HG03066 (cell line): Measurements from ENCODE around the gene ZBTB44.
"Not testable (repeated sequence)": the region's sequence is repeated elsewhere in the genome, so short reads cannot be mapped to it uniquely, and the experiment has no call there.

Experiments used
- ATAC-seq: cut with Tn5 transposase; IDR thresholded peaks from one replicate; pipeline ENCODE4 v1.9.1; 2021; ENCODE audit warnings: low read depth; ENCODE audit not compliant: unreplicated experiment

ZBTB44 gene

DNA sequence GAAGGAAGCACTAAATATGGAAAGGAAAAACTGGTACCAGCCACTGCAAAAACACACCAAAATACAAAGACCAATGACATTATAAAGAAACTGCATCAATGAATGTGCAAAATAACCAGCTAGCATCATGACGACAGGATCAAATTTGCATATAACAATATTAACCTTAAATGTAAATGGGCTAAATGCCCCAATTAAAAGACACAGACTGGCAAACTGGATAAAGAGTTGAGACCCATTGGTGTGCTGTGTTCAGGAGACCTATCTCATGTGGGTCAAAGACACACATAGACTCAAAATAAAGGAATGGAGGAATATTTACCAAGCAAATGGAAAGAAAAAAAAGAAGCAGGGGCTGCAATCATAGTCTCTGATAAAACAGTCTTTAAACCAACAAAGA is 63.0 kb downstream of the ZBTB44 start:
- ATAC-seq = not testable (repeated sequence)

DNA sequence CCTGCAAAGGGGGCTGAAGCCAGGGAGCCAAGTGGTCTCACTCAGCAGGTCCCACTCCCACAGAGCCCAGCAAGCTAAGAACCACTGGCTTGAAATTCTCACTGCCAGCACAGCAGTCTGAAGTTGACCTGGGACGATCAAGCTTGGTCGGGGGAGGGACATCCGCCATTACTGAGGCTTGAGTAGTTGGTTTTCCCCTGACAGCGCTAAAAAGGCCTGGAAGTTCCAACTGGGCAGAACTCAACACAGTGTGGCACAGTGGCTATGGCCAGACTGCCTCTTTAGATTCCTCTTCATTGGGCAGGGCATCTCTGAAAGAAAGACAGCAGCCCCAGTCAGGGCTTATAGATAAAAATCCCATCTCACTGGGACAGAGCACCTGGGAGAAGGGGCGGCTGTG is 64.8 kb downstream of the ZBTB44 start:
- not testable (repeated sequence) for ATAC-seq

DNA sequence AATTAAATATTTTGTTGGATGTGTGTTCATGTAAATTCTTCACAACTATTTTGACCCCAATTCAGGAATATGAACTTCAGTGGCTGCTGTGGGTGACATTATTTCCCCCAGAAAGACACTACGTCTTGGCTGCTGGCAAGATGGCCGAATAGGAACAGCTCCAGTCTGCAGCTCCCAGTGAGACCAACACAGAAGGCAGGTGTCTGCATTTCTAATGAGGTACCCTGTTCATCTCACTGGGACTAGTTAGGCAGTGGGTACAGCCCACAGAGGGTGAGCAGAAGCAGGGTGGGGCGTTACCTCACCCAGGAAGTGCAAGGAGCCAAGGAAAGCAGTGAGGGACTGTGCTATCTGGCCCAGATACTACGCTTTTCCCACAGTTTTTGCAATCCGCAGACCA is 65.3 kb downstream of the ZBTB44 start:
- ATAC-seq = no peak

DNA sequence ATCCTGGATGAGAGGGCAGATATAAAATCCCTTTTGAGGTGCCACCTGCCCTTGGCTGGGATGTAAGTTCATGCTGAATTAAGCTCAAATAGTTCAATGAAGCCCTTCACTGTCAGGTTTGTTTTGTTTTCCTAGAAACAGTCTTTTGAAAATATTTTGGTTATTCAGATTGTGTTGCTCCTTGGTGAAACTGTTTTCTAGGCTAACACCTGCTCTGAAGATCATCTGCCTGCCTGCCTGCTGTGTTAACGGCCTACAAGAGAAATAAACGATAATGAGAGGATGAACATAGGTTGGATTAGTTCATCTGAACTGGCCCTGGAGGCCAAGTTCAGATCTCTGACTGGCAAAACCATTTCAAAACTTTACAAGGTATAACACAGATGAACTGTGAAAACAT is 67.4 kb downstream of the ZBTB44 start:
- no peak for ATAC-seq

DNA sequence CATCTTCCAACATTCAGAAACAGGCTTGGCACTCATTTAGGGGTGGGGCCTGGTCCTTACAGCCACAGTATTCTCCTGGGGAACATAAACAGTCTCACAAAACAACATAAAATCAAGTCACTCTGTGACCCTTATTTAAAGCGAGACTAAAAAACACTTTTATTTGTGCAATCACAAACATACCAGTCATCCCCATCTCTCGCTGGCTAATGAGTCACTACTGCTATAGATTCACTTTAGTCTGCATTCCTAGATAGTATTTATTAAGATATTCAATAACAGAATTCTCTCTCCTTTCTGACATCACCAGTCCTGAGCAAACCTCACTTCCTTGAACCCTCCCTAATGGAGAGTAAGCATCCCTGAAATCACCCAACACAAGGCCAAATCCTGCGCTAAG is 68.0 kb downstream of the ZBTB44 start:
- no peak for ATAC-seq

DNA sequence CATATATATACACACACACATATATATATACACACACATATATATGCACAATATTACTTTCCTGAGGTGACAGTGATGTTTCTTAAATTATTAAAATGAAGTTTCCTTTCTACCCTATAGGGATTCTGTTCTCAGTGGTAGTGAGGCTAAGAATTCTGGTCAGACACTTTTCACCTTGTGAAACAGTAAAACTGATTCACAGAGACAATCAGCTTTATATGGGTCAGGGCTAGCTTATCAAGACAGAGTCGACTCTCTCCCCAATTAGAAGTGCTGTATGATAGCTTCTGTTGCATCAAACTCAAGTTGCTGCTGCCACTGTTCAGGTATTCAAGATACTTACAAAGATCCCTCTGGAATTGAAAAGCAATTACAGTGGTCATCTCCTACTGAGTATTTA is 68.4 kb downstream of the ZBTB44 start:
- ATAC-seq = no peak

DNA sequence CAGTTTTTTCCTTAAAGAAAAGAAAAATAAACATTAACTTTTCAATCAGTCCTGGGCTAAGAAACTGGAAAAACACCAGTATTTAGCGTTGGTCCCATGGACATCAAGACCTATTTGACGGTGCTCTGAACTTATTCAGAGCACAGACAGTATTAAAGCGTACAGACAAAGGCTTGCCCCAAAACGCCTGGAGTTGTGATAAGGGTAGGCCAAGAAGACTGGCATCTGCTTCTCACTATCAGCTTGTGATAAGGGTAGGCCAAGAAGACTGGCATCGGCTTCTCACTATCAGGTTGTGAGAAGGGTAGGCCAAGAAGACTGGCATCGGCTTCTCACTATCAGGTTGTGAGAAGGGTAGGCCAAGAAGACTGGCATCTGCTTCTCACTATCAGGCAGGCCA is 69.3 kb downstream of the ZBTB44 start:
- not testable (repeated sequence) for ATAC-seq

DNA sequence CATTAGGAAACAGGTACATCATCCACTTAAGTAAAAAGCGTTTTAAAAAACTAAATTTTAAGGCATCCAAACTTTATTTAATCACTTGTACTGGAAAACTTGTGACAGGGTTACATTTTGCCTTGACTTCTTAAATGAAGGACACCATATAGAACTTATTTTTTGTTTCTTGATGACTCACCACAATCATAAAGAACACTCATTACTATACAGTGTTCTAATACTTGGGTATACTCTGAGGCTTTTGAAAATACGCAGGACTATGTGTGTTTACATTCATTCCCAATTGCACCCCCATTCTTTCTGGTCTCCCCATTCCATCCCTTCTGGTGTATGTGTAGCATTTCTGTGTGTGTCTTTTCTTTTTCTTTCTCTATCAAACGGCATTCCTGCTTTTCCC is 69.9 kb downstream of the ZBTB44 start:
- no peak for ATAC-seq

DNA sequence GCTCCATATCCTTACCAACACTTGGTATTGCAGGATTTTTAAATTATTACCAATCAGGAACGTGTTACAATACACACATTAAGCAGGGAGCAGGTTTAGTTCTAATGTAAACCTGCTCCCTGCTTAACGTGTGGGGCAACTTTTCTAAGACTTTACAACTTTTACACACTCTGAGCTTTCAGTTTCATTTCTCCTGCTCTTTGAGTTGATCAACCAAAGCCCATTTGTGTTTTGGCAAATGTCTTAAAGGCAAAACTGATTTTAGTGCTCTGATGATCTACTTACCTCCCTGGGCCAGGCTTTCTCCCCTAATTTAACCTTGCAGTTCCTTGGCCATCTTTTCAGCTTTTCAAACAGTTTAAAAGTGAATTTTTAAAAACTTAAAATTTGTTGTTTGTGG is 70.9 kb downstream of the ZBTB44 start:
- ATAC-seq = peak; percentile 75

DNA sequence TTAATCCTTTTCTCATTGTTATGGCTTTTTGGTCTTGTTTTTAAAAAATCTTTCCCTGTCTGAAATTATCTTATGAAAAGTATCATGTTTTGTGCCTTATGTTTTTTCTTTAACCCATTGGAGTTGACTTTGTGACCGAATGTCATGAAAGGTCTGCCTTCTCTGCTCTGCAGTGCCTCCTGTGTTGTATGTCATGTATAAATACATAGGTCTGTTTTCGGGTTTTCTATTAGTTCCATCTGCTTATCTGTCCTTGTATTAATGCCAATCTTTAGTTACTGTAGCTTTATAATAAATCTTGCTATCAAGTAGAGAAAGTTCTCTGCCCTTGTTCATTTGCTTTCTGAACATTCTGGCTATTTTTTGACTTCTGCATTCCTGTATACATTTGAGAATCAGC is 73.0 kb downstream of the ZBTB44 start:
- no peak for ATAC-seq

DNA sequence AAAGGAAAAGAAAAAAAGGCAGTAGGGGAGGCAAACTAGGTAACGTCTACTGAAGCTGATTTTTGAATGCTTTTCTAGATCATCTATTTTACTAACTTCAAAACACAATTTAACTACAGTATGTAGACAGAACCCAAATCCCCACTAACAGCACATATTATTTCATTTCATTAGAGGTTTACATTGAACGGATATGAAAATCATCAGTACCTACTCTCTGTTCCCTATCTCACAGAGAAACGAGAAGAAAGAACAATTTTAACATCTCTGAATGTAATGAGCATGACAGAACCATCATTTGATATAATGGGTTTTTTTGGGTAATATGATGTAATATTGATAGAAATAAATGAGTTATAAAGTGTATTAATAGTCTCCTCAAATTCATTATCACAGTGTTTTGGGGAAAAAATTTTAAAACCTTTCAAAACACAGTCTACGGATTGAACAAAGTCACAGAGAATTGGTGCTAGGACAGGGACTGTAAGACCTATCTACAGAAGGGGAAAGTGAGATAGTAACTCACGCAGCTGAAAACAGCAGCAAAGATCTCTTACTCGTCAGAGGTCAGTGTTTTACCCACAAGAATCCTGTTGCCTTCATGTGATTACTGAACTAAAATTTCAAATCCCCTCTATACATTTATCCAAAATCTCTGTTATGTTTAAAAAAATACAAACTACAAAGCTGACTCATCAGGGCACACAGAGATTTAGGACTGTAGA is 77.3 kb downstream of the ZBTB44 start:
- no peak for ATAC-seq

DNA sequence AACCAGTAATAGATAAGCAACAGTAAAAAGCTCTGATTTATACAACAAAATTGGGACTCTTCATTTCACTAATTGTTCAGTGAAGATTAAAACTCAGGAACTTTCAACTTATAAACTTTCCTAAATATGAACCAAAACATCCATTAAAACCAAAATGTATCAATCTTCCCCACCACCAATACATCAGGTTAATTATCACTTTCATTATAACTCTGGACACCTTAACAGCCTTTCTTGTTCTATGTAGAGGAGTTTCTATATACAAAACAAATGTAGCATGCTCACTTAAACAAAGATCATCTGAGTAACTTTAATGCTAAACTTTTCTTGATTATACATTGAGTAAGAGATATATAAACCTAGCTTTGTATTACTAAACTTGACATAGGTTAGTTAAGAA is 80.4 kb downstream of the ZBTB44 start:
- ATAC-seq = no peak

DNA sequence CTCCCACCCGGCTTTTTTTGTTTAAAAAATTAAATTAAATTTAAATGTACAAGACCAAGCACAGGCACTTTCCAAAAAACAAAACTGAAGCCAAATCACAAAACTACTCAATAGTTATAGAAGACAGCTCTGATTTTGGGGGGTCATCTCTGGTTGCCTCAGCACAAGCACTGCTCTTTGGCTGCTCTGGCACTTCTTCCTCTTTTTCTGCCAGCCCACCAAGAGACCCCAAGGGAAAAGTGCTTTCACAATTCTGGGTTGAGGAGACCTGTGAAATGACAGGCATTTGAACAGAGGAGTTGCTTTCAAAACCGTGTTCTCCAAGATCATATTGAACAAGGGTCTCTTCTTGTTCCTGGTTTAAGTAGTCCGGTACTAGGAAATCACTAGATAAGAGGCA is 80.8 kb downstream of the ZBTB44 start:
- ATAC-seq = not testable (repeated sequence)

DNA sequence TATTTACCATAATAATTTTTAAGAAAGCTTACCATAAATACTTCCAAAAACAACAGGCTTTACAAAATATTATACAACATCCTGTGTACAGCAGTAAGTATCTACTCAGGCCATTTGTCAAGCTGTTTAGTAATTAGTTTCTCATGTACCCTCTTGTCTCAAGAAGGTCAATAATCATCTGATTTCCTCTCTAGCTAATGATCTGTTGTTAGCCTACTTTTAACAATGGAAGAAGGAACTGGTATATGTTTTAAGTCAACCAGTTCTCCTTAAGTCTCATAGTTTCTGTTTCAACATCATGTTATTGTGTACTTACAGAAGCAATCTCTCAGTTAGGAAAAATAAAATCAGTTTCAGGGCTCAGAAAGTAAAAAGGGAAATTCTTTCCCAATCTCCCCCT is 81.2 kb downstream of the ZBTB44 start:
- ATAC-seq = not testable (repeated sequence)

DNA sequence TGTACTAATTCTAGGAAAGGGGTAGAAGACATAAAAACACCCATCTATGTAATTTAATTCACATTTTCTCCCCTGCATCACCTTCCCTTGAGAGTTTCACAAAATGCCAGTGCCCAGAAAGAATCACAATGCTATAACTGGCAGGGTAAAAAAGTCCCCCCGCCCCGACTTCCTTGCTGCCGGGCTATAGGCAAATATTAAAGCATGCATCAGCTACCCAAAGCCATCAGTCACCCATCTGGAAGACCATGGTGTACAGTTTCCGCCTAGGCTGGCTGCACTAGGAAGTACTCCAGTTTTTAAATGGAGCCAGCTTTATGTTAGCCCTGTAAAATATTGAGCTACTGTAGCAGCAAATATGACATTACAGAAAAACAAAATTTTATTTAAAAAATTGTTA is 87.3 kb downstream of the ZBTB44 start:
- ATAC-seq = no peak

DNA sequence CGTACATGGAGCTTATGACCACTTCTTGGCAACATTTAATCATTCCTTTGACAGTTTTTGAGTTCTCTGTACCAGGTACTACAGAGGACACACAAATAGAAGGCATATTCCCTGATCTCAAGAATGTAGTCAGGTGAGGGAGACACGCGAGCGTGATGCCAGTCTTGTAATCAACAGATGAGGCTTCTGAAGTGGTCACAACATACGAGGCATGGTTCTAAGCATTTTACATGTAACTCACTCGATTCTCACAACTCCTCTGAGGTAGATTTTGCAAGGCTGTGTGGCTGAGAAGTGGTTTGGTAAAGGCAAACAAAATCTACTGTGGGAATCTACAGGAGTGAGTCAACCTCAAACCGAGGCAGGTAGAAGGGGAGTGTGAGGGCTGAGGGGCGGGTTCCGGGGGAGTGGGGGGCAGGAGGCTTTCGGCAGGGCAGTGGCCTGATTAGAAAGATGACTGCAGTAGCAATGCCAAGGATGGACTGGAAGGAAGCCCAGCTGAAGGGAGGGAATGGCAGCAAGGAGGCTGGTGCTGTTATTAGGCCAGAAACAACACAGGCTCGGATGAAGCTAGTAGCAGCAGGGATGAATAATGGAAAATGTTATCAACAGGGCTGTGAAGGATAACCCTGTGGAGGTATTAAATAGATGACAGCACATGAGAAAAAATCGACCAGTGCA is 91.3 kb downstream of the ZBTB44 start:
- ATAC-seq = no peak

DNA sequence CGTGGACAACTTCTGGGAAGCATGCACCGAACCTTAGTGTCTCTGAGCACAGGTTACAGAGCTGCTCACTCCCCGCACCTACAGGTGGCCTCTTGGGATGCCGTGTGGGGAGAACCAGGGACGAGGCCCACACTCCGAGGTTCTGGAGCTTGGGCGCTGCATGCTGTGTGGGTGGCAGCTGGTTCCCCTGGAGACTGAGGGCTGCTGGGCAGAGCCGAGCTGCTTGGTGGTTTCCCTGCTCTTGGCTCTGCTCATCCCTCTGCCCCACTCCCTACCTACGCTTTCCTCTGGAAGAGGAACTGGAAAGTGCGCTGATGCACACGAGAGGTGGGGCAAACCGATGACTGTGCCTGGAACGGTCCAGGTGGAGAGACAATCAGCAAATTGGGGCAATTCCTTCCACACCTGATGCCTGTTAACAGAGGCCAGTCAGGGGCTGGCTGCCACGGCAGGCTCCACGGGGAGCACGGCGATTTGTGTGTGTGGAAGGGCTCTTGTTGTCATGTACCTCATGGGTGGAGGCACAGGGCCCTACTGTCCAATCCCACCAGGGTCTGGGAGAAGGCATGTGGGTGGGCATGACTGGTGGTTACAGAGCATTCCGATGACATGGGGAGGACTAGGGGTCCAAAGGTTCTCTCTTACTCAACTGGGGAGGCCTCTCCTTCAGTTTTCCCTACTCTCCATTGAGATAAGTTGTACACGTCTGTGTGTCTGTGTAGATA is 94.2 kb downstream of the ZBTB44 start:
- ATAC-seq = no peak

DNA sequence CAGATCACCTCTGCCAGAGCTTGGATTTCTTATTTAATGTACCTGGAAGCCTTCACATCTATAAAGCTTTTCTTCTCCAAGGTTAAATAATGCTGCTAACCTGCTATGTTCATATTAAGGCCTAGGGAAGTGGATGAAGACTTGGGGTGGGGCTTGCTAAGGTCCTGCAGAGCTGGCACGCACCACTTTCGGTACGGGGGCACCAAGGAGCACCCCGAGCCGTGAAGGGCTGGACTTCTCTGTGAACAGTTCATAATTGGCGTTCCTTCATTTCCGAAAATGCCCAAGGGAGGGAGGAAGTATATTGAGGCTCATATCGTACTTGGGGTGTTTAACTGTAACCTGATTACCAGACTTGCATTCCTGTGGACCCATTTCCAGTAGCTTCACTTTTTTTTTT is 95.6 kb downstream of the ZBTB44 start:
- no peak for ATAC-seq

DNA sequence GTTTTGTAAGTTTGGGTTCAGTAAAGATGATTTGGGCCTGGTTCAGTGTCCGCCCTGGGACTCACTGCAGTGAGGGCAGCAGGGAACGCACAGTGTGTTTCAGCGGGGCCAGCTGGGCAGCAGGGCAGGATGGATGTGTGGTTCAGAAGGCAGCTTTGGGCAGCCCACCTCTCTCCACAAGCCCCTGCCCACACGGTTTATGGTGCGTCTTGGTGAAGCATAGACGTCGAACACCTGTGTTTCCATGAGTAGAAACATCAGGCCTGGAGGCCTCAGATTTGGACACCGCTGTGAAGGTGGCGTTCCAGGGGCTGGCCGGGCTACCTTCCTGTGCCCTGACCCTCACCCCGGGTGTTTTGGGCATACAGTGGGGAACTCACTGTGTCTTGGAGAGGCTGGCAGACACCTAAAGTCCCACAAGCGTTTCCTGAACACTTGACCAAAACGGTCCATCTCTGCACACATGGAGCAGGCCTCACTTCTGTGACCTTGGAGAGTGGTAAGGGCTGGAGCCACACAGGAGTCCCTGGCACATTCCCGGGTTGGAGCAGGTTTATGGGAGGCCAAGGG is 96.1 kb downstream of the ZBTB44 start:
- ATAC-seq = no peak

DNA sequence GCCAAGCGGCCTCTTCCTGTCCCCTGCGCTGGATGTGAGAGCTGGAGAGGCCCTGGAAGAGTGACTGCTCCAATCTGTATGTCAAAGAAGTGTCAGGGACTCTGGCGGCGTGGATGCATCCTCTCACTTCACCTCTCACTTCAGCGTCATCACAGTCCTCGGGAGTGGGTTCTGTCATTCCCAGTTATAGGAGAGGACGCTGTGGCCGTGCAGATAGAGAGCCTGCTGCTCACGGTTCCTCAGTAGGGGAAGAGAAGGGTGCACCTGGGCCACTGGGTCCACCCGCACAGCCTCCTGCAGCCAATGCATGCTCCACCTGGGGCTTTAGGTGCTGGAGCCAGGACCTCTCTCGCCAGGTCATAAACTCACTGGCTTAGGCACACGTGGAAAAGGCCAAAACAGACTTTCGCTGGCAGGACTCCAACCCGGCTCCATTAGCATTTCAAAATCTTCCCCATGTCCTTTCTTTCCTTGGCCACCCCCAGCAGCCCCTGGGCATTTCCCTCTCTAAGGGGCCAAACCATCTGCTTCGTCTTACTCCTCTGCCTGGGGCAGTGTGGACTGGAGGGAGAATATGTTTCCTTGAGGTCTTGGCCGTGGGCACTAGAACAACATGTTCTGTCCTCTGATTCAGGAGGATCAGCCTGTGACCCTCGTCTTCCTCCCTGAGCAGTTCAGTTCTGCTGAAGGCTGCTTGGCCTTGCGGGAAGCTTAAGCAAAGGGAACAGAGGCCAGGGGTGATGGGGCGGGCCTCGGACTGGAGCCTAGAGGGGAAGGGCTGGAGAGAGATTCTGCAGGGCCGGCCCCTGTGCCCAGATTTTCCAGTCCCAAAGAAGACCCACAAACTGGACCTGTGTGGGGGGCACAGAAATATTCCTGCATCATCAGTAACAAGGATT is 97.3 kb downstream of the ZBTB44 start:
- no peak for ATAC-seq
